OCI-LY7 (cell line): Measurements from ENCODE around the gene CCDC9.

Experiments used
- EZH2phosphoT487 ChIP-seq: fragments of 200-600 bp; sonication (generic); IDR thresholded peaks from 2 replicates; pipeline ENCODE4 v1.6.1; 2018; ENCODE audit warnings: low read depth, borderline replicate concordance, mild to moderate bottlenecking, mixed run types, antibody characterized with exemption, low read length, moderate library complexity, mixed read lengths
- TF ChIP-seq, protein P1 (sequence below): fragments of 200-600 bp; sonication (generic); conservative IDR thresholded peaks from 2 replicates; pipeline ENCODE4 v1.5.1; 2014; ENCODE audit warnings: mild to moderate bottlenecking, antibody characterized with exemption, low read length, moderate library complexity, mixed read lengths

DNA sequence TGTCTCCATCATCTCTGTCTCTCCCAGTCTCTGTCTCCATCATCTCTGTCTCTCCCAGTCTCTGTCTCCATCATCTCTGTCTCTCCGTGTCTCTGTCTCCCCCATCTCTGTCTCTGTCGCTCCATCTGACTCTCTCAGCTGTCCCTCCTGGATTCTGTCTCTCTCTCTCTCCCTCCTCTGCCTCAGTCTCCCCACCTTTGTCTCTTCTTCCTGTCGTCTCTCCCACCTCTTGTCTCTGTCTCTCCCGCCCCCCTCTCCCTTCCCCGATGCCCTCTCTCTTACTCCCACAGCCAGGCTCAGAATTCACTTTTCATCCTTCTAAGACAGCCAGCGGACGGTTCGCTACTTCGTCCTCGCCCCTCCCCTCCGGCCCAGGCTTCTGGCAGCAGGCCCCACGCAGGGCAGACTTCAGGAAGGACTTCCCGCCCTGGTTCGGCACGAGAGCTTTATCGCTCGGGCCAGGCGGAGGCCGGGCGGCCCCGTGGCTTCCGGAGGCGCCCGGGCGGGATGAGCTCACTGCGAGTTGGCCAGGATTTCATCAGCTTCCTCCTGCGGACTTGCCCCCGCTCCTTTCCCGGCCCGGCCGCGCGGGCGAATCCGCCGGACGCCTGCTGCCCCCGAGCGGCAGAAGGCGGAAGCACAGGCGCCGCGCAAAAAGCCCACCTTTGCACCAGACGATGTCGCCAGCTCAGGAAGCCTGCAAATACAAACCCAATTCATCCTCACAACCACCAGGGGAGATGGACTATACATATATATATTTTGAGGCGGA lies 12.4 kb upstream of the CCDC9 start:
- TF ChIP-seq EZH2phosphoT487: no peak
- TF ChIP-seq, protein P1, sequence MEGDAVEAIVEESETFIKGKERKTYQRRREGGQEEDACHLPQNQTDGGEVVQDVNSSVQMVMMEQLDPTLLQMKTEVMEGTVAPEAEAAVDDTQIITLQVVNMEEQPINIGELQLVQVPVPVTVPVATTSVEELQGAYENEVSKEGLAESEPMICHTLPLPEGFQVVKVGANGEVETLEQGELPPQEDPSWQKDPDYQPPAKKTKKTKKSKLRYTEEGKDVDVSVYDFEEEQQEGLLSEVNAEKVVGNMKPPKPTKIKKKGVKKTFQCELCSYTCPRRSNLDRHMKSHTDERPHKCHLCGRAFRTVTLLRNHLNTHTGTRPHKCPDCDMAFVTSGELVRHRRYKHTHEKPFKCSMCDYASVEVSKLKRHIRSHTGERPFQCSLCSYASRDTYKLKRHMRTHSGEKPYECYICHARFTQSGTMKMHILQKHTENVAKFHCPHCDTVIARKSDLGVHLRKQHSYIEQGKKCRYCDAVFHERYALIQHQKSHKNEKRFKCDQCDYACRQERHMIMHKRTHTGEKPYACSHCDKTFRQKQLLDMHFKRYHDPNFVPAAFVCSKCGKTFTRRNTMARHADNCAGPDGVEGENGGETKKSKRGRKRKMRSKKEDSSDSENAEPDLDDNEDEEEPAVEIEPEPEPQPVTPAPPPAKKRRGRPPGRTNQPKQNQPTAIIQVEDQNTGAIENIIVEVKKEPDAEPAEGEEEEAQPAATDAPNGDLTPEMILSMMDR: peak; percentile 96
